MM.1S (cell line): ENCODE results near the gene LUC7L.

ENCODE experiments used
- CTCF ChIP-seq: fragments of 300-600 bp; sonication (generic); IDR thresholded peaks from 2 replicates; pipeline ENCODE4 v1.5.1; 2016; ENCODE audit warnings: antibody characterized with exemption, low read length, mixed read lengths
- EZH2 ChIP-seq: fragments of 300-600 bp; sonication (generic); optimal IDR thresholded peaks from 2 replicates; pipeline ENCODE3; 2017; ENCODE audit warnings: low read depth, mild to moderate bottlenecking, antibody characterized with exemption, low read length, mixed read lengths

- TF ChIP-seq CTCF (no peak), EZH2 (no peak)
Measured at GRCh38 chr16:149024-149660, 80.1 kb downstream of the LUC7L start.
